Fibroblast of lung (primary cell): ENCODE results near the gene WWC2. TPM values are rescaled to one million over a fixed set of nuclear protein-coding genes. Genes with fewer than 3 reads are reported as not detected.

Experiments used
- DNase-seq, 2 donors: peaks; one replicate each; pipeline versions ENCODE4 v3.0.0 to v3.0.0-alpha.2; 2010; ENCODE audit warnings: low read depth in 2 of 2
- H2AFZ ChIP-seq: 2 replicates; pipeline ENCODE4 v1.5.1; 2012; ENCODE audit warnings: low read length, control low read depth, inconsistent platforms
- H3K27ac ChIP-seq: 2 replicates; pipeline ENCODE4 v1.5.1; 2011; ENCODE audit warnings: low read length, control low read depth; ENCODE audit not compliant: insufficient read depth
- H3K27me3 ChIP-seq: 2 replicates; pipeline ENCODE4 v1.5.1; 2011; ENCODE audit warnings: mild to moderate bottlenecking, low read length; ENCODE audit not compliant: control insufficient read depth, insufficient read depth
- H3K36me3 ChIP-seq: 2 replicates; pipeline ENCODE4 v1.5.1; 2011; ENCODE audit warnings: low read length; ENCODE audit not compliant: control insufficient read depth, insufficient read depth
- H3K4me1 ChIP-seq: 2 replicates; pipeline ENCODE4 v1.5.1; 2011; ENCODE audit warnings: low read length; ENCODE audit not compliant: control insufficient read depth, insufficient read depth; ENCODE audit errors: extremely low read depth
- H3K4me2 ChIP-seq: 2 replicates; pipeline ENCODE4 v1.5.1; 2011; ENCODE audit warnings: low read length, control low read depth; ENCODE audit not compliant: insufficient read depth; ENCODE audit errors: extremely low read depth
- H3K4me3 ChIP-seq, 4 experiments: fragments of 200-600 bp in 1 of 4; sonication (generic) in 1 of 4; replicated peaks in 1 of 4; 2 replicates each; pipeline ENCODE4 v1.5.1; 2011 to 2016; ENCODE audit warnings: low read length in 4 of 4, low read depth in 3 of 4, mild to moderate bottlenecking in 3 of 4, control low read depth in 2 of 4, inconsistent platforms in 1 of 4, mixed read lengths in 1 of 4; ENCODE audit not compliant: insufficient read depth in 1 of 4; ENCODE audit errors: control extremely low read depth in 1 of 4
- H3K79me2 ChIP-seq: 2 replicates; pipeline ENCODE4 v1.5.1; 2012; ENCODE audit warnings: mild to moderate bottlenecking, low read length, inconsistent platforms; ENCODE audit not compliant: control insufficient read depth, insufficient read depth
- H3K9ac ChIP-seq: 2 replicates; pipeline ENCODE4 v1.5.1; 2011; ENCODE audit warnings: mild to moderate bottlenecking, low read length, control low read depth; ENCODE audit not compliant: insufficient read depth
- H3K9me3 ChIP-seq: 2 replicates; pipeline ENCODE4 v1.5.1; 2012; ENCODE audit warnings: low read depth, low read length; ENCODE audit not compliant: control insufficient read depth, insufficient read depth
- H4K20me1 ChIP-seq: 2 replicates; pipeline ENCODE4 v1.5.1; 2011; ENCODE audit warnings: low read length; ENCODE audit not compliant: control insufficient read depth, insufficient read depth; ENCODE audit errors: extremely low read depth
- EZH2 ChIP-seq: IDR thresholded peaks from 2 replicates; pipeline ENCODE4 v1.5.1; 2012; ENCODE audit warnings: low read length, control low read depth, mild to moderate bottlenecking; ENCODE audit errors: missing control alignments
- polyA plus RNA-seq, 2 donors: library from polyadenylated mRNA; depleted of rRNA in 1 of 2; stranded (reverse) in 1 of 2; unstranded in 1 of 2; fragments of >200 nt; gene quantifications; 2 replicates each; pipeline ENCODE4 v1.2.1, GENCODE V29; 2011 to 2012; ENCODE audit warnings: missing spikeins in 1 of 2
- total RNA-seq: library from RNA; depleted of rRNA; stranded (reverse); fragments of >200 nt; gene quantifications from 2 replicates; pipeline ENCODE4 v1.2.1, GENCODE V29; 2014
- TF ChIP-seq, protein P1 (sequence below), 2 donors: IDR thresholded peaks in 1 of 2; conservative IDR thresholded peaks in 1 of 2; 1 replicate in 1 of 2; 2 replicates in 1 of 2; pipeline ENCODE4 v1.5.1; 2011 to 2012; ENCODE audit warnings: low read length in 2 of 2, control low read depth in 1 of 2, inconsistent platforms in 1 of 2, low read depth in 1 of 2, mild to moderate bottlenecking in 1 of 2

Gene WWC2
- total and polyA plus RNA-seq, 2 donors (not counting 1 experiment from before 2014, with no cell fraction given), result 31.6 to 34.0 TPM

DNA sequence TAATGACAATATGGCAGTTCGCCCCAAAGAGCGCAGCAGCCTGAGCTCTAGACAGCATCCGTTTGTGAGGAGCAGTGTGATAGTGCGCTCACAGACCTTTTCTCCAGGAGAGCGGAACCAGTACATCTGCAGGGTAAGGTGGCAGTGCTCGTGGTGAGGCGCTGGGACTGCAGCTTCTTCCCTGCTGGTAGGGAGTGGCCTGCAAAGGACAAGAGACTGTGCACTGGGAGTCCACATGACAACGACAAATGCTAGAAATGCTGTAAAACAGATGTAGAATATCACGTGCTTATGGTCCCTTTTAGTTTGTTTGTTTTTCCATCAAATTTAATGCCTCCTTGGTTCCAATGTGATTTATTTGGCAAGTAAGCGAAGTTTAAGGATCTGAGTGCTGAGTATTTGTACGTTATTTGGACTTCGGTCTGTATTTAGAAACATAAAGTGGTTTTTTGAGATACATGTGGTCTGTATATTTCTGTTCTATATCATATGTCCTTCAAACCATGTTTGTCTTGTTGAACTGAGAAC, 185.3 kb downstream of the WWC2 start:
- Histone ChIP-seq H3K79me2 (no peaks in the 10 kb centered on the region), H2AFZ (no peak overlapping the region), H3K9me3 (no peaks in the 10 kb centered on the region), H3K4me3 (no peak overlapping the region), H3K27ac (peak overlapping the region; percentile 26), H4K20me1 (no peaks in the 10 kb centered on the region), H3K36me3 (peaks cover 17% of the 10 kb centered on the region), H3K9ac (no peak overlapping the region), H3K4me2 (peak overlapping the region; percentile 40), H3K4me1 (peaks cover 14% of the 10 kb centered on the region), H3K27me3 (no peaks in the 10 kb centered on the region)
- TF ChIP-seq, protein P1, sequence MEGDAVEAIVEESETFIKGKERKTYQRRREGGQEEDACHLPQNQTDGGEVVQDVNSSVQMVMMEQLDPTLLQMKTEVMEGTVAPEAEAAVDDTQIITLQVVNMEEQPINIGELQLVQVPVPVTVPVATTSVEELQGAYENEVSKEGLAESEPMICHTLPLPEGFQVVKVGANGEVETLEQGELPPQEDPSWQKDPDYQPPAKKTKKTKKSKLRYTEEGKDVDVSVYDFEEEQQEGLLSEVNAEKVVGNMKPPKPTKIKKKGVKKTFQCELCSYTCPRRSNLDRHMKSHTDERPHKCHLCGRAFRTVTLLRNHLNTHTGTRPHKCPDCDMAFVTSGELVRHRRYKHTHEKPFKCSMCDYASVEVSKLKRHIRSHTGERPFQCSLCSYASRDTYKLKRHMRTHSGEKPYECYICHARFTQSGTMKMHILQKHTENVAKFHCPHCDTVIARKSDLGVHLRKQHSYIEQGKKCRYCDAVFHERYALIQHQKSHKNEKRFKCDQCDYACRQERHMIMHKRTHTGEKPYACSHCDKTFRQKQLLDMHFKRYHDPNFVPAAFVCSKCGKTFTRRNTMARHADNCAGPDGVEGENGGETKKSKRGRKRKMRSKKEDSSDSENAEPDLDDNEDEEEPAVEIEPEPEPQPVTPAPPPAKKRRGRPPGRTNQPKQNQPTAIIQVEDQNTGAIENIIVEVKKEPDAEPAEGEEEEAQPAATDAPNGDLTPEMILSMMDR (conservative IDR thresholded peaks at IDR 0.05 in 1 of 2, IDR thresholded peaks at IDR 0.05 in 1 of 2; ENCODE audit: low read depth in 1 of 2, low read length in 2 of 2), result no peak
- TF ChIP-seq EZH2, result no peak
- no peak for DNase-seq

DNA sequence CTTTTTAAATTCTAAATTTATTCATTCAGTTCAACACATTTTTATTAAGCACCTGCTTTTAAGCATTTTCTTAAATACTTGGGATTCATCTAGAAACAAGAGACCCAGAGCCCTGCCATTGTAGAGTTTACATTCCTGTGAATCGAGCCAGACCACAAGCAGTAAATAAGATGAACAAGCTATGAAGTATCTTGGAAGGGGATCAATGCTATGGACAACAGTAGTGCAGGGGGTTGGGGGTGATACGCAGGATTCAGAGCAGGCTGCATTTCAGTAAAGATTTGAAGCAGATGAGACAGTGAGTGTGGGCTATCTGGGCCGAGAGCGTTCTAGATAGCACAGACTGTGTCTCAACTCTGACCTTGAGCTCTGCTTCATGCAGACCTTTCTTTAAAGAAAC, 185.9 kb downstream of the WWC2 start:
- DNase-seq, result peak; percentile 84 to 86
- Histone ChIP-seq H3K9ac (no peak overlapping the region), H3K36me3 (peaks cover 18% of the 10 kb centered on the region), H3K9me3 (no peaks in the 10 kb centered on the region), H3K79me2 (no peaks in the 10 kb centered on the region), H3K4me2 (no peak overlapping the region), H3K27me3 (no peaks in the 10 kb centered on the region), H2AFZ (no peak overlapping the region), H4K20me1 (no peaks in the 10 kb centered on the region), H3K4me3 (no peak overlapping the region), H3K4me1 (peaks cover 14% of the 10 kb centered on the region), H3K27ac (no peak overlapping the region)
- TF ChIP-seq, protein P1 (conservative IDR thresholded peaks at IDR 0.05 in 1 of 2, IDR thresholded peaks at IDR 0.05 in 1 of 2; ENCODE audit: low read depth in 1 of 2, low read length in 2 of 2), result no peak
- no peak for TF ChIP-seq EZH2

GRCh38 chr4:183285886-183286285, 186.8 kb downstream of the WWC2 start:
- H3K9ac ChIP-seq, result no peak overlapping the region
- peaks cover 19% of the 10 kb centered on the region for H3K36me3 ChIP-seq
- no peak overlapping the region for H3K27ac ChIP-seq
- peaks cover 14% of the 10 kb centered on the region for H3K4me1 ChIP-seq
- no peaks in the 10 kb centered on the region for H3K9me3 ChIP-seq
- no peaks in the 10 kb centered on the region for H4K20me1 ChIP-seq
- DNase-seq, result no peak
- no peak overlapping the region for H3K4me3 ChIP-seq
- H3K27me3 ChIP-seq, result no peaks in the 10 kb centered on the region
- H3K79me2 ChIP-seq, result no peaks in the 10 kb centered on the region
- H2AFZ ChIP-seq, result no peak overlapping the region
- no peak for TF ChIP-seq EZH2
- TF ChIP-seq, protein P1 (conservative IDR thresholded peaks at IDR 0.05 in 1 of 2, IDR thresholded peaks at IDR 0.05 in 1 of 2; ENCODE audit: low read depth in 1 of 2, low read length in 2 of 2), result no peak
- no peak overlapping the region for H3K4me2 ChIP-seq
